ENCODE measurements around the gene BRI3BP. TPM values are rescaled to one million over a fixed set of nuclear protein-coding genes. Genes with fewer than 3 reads are reported as not detected.

The BRI3BP gene
- total RNA-seq, 1 donor from 2014 or later: 18.1 TPM

GRCh38 chr12:125015680-125016310 is 22.4 kb downstream of the BRI3BP start:
- Mint-ChIP-seq H3K4me3 (no peak overlapping the region), H3K9me3 (no peaks in the 10 kb centered on the region), H3K36me3 (peaks cover 16% of the 10 kb centered on the region), H3K4me1 (ENCODE audit: unreplicated experiment) (no peaks in the 10 kb centered on the region), H3K27me3 (no peaks in the 10 kb centered on the region), H3K27ac (no peak overlapping the region)
- TF ChIP-seq CTCF (conservative IDR thresholded peaks at IDR 0.05): no peak
- DNase-seq (ENCODE audit: extremely low spot score, unreplicated experiment): no peak

GRCh38 chr12:125017801-125018200 is 24.4 kb downstream of the BRI3BP start:
- peaks cover 21% of the 10 kb centered on the region for H3K36me3 Mint-ChIP-seq
- H3K4me3 Mint-ChIP-seq: no peak overlapping the region
- no peaks in the 10 kb centered on the region for H3K27me3 Mint-ChIP-seq
- no peak for TF ChIP-seq CTCF (conservative IDR thresholded peaks at IDR 0.05)
- H3K4me1 Mint-ChIP-seq (ENCODE audit: unreplicated experiment): no peaks in the 10 kb centered on the region
- no peak overlapping the region for H3K27ac Mint-ChIP-seq
- H3K9me3 Mint-ChIP-seq: no peaks in the 10 kb centered on the region
- DNase-seq (ENCODE audit: extremely low spot score, unreplicated experiment): no peak

- H3K36me3 Mint-ChIP-seq: peaks cover 25% of the 10 kb centered on the region
- H3K4me3 Mint-ChIP-seq: no peak overlapping the region
- H3K27me3 Mint-ChIP-seq: no peaks in the 10 kb centered on the region
- TF ChIP-seq CTCF (conservative IDR thresholded peaks at IDR 0.05): no peak
- H3K27ac Mint-ChIP-seq: no peak overlapping the region
- no peaks in the 10 kb centered on the region for H3K4me1 Mint-ChIP-seq (ENCODE audit: unreplicated experiment)
- no peak for DNase-seq (ENCODE audit: extremely low spot score, unreplicated experiment)
- H3K9me3 Mint-ChIP-seq: no peaks in the 10 kb centered on the region
Measured at GRCh38 chr12:125018356-125018755, 24.9 kb downstream of the BRI3BP start.

GRCh38 chr12:125021096-125021495 is 27.7 kb downstream of the BRI3BP start:
- no peak for DNase-seq (ENCODE audit: extremely low spot score, unreplicated experiment)
- Mint-ChIP-seq H3K9me3 (no peaks in the 10 kb centered on the region), H3K4me3 (no peak overlapping the region), H3K27me3 (no peaks in the 10 kb centered on the region), H3K27ac (no peak overlapping the region), H3K4me1 (ENCODE audit: unreplicated experiment) (no peaks in the 10 kb centered on the region), H3K36me3 (peaks cover 16% of the 10 kb centered on the region)
- no peak for TF ChIP-seq CTCF (conservative IDR thresholded peaks at IDR 0.05)

GRCh38 chr12:125021771-125022170 is 28.3 kb downstream of the BRI3BP start:
- H3K27ac Mint-ChIP-seq: no peak overlapping the region
- H3K9me3 Mint-ChIP-seq: no peaks in the 10 kb centered on the region
- no peak for TF ChIP-seq CTCF (conservative IDR thresholded peaks at IDR 0.05)
- DNase-seq (ENCODE audit: extremely low spot score, unreplicated experiment): no peak
- H3K27me3 Mint-ChIP-seq: no peaks in the 10 kb centered on the region
- H3K36me3 Mint-ChIP-seq: peaks cover 16% of the 10 kb centered on the region
- no peak overlapping the region for H3K4me3 Mint-ChIP-seq
- H3K4me1 Mint-ChIP-seq (ENCODE audit: unreplicated experiment): no peaks in the 10 kb centered on the region

GRCh38 chr12:125023065-125023464 is 29.6 kb downstream of the BRI3BP start:
- no peaks in the 10 kb centered on the region for H3K27me3 Mint-ChIP-seq
- H3K4me3 Mint-ChIP-seq: no peak overlapping the region
- H3K4me1 Mint-ChIP-seq (ENCODE audit: unreplicated experiment): no peaks in the 10 kb centered on the region
- H3K9me3 Mint-ChIP-seq: no peaks in the 10 kb centered on the region
- no peak overlapping the region for H3K27ac Mint-ChIP-seq
- H3K36me3 Mint-ChIP-seq: peaks cover 17% of the 10 kb centered on the region
- no peak for DNase-seq (ENCODE audit: extremely low spot score, unreplicated experiment)
- TF ChIP-seq CTCF (conservative IDR thresholded peaks at IDR 0.05): no peak
